Measurements from ENCODE around the gene ETV4.

Gene ETV4

DNA sequence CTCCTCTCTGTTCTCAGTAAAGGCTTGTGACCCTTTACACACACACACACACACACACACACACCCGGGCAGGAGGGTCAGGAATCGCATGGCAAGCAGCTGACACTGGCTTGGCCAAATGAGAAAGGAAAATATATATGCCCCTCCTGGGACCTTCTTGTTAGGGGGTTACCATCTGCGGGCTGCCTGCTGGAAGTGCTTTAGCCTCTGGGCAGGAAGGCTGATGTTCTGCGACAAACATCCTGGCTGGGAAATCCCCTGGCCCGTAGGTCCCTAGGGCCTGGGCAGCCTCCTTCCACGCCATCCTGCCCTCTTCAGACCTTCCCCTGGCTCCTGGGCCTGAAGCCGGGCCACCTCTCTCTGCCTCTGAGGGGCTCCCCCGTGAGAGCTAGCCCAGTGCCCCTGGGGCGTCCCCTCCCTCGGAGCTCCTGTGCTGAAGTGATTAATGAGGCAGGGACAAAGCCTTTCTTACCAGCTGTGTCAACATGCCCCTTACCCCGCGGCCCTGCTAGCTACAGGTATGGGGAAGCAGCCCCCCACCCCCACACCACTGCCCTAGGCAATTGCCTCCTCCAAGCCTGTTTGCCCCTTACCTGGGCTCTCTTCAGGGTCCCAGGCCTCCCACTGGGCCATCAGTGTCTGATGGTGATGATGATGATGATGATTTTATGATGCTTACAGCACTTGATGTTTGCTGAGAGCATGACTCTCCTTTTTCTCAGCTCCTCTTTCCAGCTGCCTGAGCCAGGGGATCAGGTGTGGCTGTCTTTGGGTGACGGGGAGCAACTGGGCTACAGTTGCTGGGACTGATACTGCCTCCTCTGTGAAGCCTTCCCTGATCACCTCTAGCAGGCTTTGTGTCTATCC, 32.8 kb upstream of the ETV4 start:
- peak; percentile 43 for DNase-seq (ENCODE audit: low read depth)
- TF ChIP-seq, protein P1, sequence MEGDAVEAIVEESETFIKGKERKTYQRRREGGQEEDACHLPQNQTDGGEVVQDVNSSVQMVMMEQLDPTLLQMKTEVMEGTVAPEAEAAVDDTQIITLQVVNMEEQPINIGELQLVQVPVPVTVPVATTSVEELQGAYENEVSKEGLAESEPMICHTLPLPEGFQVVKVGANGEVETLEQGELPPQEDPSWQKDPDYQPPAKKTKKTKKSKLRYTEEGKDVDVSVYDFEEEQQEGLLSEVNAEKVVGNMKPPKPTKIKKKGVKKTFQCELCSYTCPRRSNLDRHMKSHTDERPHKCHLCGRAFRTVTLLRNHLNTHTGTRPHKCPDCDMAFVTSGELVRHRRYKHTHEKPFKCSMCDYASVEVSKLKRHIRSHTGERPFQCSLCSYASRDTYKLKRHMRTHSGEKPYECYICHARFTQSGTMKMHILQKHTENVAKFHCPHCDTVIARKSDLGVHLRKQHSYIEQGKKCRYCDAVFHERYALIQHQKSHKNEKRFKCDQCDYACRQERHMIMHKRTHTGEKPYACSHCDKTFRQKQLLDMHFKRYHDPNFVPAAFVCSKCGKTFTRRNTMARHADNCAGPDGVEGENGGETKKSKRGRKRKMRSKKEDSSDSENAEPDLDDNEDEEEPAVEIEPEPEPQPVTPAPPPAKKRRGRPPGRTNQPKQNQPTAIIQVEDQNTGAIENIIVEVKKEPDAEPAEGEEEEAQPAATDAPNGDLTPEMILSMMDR (conservative IDR thresholded peaks at IDR 0.05; ENCODE audit: low read depth, low read length) = no peak
- H3K4me3 ChIP-seq (ENCODE audit: low read depth, low read length) = no peak overlapping the region

DNA sequence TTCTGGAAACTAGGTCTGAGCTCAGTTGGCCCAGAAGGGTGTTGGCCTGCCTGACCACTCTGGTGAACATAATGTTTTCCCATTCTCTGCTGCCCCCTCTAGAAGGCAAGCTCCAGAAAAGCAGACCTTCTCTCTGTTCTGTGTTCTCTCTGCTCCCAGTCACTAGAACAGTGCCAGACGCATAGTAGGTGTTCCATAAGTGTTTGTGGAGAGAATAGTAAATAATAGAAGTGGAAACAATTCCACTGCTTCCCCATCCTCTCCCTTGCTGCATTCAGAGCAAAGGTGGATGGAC, 32.2 kb upstream of the ETV4 start:
- no peak overlapping the region for H3K4me3 ChIP-seq (ENCODE audit: low read depth, low read length)
- TF ChIP-seq, protein P1 (conservative IDR thresholded peaks at IDR 0.05; ENCODE audit: low read depth, low read length) = no peak
- DNase-seq (ENCODE audit: low read depth) = no peak

DNA sequence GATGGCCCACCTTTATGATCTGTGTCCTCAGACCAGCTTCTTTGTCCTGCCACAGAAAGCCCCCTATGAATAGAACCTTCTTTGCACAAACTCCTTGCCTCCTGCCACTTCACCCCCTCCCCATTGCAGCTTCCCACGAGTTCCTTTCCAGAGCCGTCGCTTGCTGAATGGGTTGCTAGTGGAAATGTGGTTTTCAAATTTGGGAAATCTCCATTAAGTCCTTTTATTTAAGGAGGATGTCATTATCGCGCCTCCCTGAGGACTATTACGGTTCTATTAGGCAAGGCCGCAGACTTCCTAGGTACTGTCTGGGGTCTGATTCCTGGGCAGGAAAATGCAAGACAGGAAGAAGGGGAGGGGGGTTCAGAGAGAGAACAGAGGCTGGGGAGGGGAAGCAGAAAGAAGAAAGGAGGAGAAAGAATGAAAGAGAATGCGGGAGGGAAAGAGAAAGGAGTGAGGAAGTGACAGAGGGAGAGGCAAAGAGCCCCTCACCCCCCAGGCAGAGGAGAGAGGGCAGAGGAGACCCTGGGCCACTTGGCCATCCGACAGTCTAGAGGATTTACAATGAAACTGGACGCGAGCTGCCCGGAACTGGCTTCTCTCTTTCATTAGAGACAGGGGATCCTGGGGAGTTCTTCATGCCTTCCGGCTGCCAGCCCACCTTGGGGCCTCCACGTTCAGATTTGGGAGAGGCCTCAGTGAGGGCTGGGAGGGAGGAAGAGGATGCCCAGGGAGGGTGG, 31.7 kb upstream of the ETV4 start:
- no peak overlapping the region for H3K4me3 ChIP-seq (ENCODE audit: low read depth, low read length)
- TF ChIP-seq, protein P1 (conservative IDR thresholded peaks at IDR 0.05; ENCODE audit: low read depth, low read length) = no peak
- DNase-seq (ENCODE audit: low read depth) = no peak

DNA sequence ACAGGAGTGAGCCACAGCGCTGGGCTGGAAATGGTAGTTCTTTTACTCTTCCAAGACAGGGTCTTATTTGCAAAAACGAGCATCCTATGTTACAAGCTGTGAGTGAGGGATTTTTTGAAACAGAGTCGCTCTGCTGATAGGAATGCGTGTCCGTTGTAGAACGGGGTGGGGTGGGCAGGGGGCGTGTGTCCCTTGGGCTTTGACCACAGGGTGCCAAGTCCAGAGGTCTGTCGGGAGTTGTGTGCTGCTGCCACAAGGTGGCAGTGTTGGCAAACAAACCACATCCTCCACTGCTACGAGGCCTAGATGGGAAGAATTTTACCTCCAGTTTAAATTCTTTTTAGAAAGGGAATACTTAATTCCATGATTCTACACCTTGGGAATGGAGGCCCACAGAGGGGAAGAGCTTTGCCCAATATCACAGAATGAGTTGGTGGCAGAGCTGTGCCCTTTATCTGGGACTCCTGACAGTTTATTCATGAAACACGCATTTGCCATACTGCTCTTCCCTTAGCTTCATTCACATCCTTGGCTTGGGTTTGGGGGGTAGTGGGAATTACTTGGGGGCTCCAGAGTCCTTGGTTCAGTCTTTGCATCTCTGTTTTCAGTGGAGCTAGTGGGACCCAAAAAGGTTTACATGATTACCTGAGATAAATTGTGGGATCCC, 30.6 kb upstream of the ETV4 start:
- DNase-seq (ENCODE audit: low read depth) = peak; percentile 83
- H3K4me3 ChIP-seq (ENCODE audit: low read depth, low read length) = no peak overlapping the region
- TF ChIP-seq, protein P1 (conservative IDR thresholded peaks at IDR 0.05; ENCODE audit: low read depth, low read length) = peak; percentile 92

DNA sequence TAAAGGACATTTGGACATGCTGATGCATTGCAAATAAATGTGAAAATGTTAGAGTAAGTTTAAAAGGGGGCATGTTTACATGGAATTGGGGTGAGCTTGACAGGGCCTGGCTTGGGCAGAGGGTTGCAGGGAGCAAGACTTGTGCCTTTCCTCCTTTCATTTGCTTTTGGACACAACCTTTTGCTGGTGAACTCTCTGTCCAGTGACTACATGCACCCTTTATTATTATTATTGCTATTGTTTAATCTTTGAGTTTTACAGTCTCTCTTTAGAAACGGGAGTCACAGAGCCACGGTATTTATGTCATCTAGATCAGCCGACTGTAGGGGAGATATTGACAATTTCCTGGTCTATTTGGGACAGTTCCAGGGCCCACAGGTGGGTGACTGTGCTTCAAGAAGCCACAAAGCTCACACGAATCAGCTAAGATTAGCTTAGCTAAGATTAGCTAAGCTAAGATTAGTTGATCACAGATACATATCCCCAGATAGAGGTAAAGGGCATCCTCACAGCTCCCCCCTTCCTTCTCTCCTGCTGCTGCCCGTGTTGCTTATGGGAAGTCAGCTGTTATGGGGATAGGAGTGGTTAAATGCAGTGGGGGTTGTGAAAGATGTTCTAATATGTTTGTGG, 28.9 kb upstream of the ETV4 start:
- no peak overlapping the region for H3K4me3 ChIP-seq (ENCODE audit: low read depth, low read length)
- TF ChIP-seq, protein P1 (conservative IDR thresholded peaks at IDR 0.05; ENCODE audit: low read depth, low read length) = no peak
- DNase-seq (ENCODE audit: low read depth) = no peak

DNA sequence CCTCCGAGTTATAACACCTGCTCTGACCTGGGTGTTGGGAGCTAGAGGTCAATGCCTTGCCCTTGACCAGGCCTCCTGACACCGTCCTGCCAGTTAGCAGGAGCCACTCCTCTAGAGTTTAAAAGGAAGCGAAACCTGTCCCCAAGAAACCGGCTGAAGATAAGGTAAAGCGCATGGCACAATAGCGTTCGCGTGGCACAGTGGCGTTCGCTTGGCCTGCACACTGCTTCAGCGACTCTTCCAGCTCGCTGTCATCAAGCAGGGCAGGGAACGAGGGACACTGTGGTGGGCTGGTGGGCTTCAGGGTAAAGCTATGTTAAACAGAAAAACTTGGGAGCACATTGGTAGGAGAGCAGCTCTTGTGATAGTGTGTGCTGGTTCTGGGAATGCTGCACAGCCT, 28.2 kb upstream of the ETV4 start:
- no peak for DNase-seq (ENCODE audit: low read depth)
- TF ChIP-seq, protein P1 (conservative IDR thresholded peaks at IDR 0.05; ENCODE audit: low read depth, low read length) = no peak
- no peak overlapping the region for H3K4me3 ChIP-seq (ENCODE audit: low read depth, low read length)
